Stimulated activated CD8-positive, alpha-beta memory T cell treated with anti-CD3 and anti-CD28 coated beads, Interleukin-2, amount 100 ng/mL, for 1 hour (primary cell): ENCODE data around the gene SLC25A19.

Experiments
- DNase-seq, 2 donors: peaks; one replicate each; pipeline ENCODE4 v3.0.0-alpha.2; 2020; ENCODE audit warnings: low read depth in 2 of 2

Gene SLC25A19

DNA sequence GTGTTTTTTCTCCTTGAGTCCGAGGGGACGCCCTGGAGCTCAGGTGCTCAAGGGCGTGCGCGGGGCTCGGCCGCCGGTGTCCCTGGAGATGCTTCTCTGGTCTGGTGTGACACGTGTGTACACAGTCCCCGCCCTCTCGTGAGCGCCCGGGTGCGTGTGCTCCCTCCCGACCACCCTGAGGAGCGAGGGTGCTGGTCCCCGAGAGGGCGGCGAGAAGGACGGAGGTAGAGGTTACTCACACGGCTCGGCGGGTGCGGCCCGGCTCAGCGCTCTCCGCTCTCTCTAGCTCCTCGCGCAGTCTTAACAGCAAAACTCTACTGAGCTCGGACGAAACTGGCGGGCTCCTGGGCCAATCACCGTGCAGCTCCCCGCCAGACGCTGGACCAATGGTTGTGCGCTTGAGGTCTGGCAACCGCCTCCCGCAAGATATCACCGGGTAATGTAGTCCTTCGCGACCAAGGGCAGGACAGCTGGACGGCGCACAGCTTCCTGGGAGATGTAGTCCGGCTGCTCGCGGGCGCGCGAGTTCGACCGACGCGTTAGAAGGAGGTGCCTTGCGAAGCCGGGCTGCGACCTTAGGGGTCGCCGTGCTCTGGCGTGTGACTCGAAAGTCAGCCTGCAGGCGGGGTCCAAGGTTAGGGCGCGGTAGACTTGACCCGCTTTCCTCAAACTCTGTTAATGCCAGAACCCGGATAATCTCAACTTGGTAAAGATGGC, at the start of gene SLC25A19:
TSS of gene SLC25A19 (minus strand) at position 319 of the 717 bp plus-strand sequence. CDS start 2,669 bp downstream, outside the sequence.
- peak; percentile 85 to 91 for DNase-seq

DNA sequence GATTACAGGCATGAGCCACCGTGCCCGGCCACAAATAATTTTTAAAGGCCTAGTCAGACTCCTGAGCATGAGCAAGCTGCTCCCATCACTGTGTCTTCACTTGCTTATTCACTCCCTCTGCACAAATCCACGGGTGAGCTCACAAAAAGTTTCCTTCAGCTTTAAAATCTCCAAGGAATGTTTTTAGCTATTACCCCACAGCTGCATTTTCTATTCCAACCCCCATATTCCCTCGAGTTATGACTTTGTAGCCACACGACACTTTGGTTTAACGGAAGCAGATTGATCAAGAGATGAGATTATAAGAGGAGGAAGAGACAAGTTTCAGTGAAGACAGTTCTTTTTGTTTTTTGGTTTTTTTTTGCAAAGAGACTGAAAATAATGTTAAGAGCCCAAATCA, 49.1 kb upstream of the SLC25A19 start:
- no peak for DNase-seq

DNA sequence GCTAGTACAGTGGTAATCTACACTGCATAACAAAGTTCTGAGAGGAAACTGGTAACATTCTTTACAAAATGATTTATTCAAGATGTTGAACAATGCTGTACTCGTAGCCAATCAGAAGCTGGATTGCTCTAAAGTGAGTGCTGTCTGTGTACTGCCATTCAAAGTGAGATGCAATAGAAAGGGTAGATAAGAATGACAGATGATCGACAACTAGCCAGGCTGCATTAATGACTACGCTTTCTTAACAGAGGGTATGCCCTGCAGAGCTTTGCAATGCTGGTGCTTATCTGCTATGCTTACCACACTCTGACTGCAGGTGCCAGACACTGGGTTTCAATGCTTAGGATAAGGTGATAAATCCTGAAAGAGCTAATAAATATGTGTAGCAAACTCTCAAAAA, 46.1 kb upstream of the SLC25A19 start:
- DNase-seq: no peak

DNA sequence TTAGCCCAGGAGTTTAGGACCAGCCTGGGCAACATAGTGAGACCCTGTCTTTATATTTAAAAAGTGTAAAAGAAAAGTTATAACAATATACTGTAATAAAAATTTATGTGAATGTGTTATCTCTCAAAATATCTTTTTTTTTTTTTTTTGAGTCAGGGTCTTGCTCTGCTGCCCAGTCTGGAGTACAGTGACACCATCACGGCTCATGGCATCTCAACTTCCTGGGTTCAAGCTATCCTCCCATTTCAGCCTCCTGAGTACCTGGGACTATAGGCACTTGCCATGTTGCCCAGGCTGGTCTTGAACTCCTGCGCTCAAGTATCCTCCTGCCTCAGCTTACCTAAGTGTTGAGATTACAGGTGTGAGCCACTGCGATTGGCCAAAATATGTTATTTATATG, 45.5 kb upstream of the SLC25A19 start:
- DNase-seq: no peak

DNA sequence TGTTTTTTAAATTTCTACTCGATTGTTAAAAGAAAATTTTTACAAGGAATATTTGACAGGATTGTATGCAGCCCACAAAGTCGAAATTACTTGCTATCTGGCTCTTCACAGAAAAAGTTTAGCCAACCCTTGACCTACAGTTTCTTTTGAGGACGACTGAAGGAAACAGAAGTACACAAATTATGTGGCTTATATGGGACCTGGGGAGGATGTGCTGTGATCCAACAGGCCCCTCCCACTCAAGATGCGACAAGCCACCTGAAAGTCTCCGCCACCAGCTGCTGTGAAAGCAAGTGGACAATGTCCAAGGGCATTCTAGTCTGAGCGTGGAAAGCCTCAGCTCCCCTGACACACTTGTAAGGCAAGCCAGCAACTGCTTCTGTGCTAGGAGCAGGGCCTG, 42.4 kb upstream of the SLC25A19 start:
- no peak for DNase-seq

DNA sequence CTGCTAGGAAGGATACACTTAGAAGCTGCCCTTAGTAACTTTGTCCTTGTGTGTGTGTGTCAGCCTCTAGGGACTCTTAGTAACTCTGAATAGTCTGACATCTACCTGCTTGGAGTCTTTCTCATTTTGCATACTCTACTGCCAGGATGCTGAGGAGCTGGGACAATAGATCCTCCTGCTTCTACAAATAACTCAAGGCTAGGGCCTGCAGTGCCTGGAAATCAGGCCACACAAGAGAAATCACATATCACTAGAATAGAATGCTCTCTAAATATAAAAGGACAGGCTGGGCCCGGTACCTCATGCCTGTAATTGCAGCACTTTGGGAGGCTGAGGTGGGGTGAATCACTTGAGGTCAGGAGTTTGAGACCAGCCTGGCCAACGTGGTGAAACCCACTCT, 38.5 kb upstream of the SLC25A19 start:
- no peak for DNase-seq

DNA sequence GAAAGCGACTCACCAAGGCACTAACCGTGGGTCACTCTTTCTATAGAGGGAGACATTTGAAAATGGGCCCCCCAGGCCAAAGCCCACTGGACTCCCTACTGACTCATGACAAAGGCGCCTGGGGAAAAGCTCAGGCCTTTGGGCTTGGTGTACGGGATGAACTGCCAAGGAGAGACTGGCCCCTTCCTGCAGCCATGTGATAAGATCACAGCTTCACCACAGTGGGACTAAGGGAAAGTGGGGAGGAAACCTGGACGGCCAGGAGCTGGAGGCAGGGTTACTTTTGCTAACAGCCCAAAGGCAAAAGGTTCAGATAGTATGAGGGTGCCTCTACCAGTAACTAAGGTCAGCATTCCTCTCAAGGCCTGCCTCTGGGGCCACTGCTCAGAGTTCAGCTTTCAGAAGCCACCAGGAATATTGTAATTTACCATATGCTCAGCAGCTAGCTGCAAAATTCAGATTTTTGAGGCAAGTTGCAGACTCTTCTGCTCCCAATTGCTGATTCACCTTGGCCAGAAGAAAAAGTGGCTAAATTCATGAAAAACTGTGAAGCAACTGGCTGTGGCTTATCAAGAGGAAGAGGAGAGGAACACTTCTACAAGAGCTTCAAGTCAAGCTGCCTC, 37.1 kb upstream of the SLC25A19 start:
- DNase-seq: no peak

DNA sequence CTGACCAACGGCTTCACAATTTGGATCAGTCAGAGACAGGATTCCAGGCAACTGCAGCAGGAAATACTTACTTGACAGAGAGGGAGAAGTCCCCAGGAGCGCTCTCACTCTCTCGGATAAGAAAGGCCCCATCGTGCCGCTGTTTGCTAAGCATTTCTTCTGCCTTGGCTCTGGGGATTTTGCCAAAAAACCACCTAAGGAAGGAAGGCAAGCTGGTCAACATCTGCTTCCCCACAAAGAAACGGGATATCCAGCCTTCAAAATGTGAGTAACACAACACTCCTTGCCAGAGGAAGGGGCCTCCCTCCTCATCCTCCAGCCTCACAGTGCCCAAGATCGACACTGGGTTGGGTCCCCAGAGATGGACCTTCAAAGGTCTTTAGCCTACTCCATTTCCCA, 36.6 kb upstream of the SLC25A19 start:
- DNase-seq: no peak

DNA sequence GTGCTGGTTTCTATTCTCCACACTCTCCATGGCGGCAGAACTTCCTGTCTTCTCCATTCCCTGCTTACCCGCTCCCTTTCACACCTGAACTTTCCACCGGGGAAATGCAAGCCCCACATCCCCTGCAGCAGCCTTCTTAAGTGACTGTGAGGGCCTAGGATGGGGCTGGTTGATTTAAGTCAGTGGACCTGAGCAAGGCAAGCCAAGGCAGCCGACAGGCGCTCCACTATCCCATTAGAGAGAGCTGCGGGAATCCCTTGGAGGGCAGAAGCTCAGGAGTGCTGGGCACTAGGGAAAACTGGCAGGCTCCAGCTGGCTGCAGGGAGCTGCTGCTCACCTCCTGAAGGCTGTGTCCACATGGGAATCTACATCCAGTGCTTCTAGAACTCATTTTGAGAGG, 36.1 kb upstream of the SLC25A19 start:
- DNase-seq: no peak

DNA sequence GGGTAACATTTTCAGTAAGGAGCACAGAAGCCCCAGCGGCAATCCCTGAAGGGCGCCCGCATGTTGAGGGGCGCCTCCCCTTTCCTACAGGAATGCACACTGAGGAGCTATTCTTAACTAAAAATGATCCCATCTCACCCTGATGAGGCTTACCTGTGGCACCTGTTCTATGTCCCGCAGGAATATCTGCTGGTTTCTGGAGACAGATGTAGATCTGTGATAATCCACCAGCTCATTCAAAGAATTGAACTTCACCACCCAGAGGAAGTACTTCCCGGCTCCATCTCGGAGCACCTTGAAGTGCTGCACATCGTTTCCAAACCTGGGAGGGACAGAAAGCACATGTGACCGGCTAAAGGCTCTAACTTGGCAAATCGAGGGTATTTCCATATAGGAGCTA, 32.3 kb upstream of the SLC25A19 start:
- no peak for DNase-seq

DNA sequence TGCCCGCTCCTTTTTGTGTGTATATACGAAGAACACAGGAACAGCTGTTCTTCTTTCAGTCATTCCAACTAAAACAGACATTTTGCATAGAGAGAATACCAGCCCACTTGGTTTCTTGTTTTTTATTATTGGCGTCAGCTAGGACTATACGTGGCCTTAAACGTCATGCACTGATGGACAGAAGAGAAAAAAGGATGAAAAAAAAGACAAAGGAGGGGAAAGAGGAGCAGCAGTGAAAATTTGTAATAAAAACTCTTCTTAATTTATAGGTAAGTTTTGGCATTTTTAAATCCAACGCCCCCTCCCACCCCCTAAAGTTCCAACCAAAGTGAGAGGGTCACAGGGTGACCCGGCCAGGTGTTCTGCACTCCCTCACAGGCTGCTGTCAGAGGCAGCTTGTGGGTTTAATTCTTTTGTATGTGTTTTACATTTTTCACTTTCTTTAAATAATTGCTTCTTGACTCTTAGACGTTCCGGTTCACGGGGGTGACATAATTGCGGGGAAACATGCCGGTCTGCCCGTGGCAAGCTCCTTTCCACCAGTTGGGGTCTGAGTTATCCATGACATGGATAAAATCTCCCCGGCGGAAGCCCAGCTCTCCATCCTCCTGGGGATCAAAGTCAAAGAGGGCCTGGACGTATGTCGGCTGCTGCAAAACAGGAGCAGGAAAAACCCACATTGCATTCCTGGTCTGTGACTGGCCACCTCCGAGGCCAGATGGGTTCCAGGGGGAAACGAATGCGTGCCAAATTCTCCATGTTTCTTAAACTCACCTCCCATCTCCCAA, 30.9 kb upstream of the SLC25A19 start:
- DNase-seq: no peak

DNA sequence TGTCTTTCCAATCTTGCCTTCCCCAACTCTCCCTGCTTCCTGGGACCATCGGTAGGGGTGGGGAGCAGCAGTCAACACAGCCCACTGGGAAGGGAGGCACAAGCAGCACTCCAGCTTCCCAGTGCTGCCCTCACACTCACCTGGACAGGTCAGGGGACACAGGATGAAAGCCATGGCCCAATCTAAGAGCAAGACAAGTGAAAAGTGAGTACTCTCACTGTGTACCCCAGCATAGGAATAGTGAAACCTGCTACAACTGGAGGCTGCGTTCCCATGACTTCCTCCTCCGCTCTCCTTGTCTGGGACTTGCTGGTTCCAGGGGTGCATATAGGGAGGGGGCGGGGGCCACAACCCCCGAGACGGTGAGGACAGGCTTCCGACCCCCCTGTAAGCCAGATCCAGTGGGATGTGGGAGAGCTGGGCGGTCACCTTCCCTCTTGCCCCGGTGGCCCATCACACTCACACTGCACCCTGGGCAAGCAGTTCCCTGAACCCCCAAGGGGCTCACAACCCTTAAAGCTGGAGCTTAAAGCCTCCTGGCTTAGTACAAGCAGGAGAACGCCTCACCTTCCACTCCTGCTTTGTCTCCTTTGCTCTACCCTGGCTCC, 29.5 kb upstream of the SLC25A19 start:
- no peak for DNase-seq

DNA sequence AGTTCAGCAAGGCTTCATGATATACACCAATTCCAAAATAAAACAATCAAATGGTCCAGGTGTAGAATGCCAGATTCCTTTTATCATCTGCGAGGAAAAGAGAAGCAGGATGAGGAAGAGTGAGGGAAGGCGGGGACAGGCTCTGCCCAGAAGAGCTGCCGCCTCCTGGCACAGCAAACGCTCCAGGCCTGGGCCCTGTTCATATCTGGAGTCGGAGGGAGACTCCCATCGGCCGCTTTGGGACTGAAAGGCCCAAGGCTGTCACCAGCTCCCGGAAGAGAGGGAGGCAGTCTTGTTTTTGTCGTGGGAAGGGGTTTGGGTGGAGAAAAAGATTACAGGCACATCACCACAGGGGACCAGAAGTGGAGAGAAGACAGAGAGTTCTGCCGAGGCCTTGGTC, 29.0 kb upstream of the SLC25A19 start:
- no peak for DNase-seq

DNA sequence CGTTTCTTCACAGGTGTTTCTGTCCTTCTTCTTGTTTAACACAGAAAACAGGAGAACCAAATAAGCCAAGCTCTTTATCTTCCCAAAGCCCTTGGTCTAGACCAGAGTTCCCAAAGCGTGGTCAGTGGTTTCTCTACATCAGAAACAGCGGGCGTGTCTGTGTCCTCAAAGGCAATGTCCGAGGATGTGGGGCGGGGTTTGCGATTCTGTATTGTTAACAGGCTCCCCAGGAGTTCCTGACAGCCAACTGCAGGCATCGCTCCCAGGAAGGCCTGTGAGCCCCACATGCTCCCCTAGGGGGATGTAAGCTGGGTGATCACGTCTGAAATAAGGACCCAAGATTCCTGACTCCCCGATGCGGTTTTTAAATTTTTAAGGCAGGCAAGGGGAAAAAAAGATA, 28.4 kb upstream of the SLC25A19 start:
- no peak for DNase-seq

DNA sequence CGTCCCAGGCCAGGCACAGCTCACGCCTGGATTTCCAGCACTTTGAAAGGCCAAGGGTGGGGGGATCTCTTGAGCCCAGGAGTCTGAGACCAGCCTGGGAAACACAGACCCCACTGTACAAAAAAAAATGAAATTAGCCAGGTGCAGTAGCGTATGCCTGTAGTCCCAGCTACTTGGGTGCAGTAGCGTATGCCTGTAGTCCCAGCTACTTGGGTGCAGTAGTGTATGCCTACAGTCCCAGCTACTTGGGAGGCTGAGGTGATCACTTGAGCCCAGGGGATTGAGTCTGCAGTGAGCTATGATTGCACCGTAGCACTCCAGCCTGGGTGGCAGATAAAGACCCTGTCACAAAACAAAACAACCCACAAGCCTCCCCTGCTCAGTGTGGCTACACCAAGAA, 27.0 kb upstream of the SLC25A19 start:
- no peak for DNase-seq

DNA sequence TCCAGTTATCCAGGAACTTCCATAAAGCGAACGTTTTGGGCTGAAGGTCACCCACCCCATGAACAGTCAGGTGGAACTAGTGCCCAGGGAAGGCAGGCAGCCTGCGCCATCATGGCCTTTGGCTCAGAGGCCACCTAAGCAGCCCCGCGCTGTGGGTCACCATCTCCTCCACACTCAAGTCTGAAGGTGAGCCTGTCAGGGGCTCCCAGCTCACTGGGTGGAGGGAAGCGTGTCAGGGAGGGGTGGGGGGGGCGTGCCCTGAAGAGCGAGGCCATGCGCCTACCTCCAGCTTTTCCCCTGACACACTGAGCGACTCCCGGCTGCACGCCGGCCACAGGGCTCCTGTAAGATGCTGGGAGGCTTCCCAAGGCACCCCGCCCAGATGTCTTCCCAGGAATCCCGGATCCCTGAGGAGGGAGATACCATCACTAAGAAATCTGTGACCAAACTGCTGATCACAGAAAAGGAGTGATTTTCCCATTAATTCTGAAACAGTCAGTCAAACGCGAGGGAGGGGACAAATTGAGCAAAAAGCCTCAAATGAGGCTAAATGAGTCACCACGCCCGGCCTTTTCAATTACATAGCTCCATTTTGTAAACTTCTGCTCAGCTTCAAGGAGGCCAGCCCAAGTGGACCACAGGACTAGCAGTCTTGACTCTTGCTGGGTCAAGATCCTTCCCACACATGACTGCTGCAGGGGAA, 26.5 kb upstream of the SLC25A19 start:
- DNase-seq: no peak

DNA sequence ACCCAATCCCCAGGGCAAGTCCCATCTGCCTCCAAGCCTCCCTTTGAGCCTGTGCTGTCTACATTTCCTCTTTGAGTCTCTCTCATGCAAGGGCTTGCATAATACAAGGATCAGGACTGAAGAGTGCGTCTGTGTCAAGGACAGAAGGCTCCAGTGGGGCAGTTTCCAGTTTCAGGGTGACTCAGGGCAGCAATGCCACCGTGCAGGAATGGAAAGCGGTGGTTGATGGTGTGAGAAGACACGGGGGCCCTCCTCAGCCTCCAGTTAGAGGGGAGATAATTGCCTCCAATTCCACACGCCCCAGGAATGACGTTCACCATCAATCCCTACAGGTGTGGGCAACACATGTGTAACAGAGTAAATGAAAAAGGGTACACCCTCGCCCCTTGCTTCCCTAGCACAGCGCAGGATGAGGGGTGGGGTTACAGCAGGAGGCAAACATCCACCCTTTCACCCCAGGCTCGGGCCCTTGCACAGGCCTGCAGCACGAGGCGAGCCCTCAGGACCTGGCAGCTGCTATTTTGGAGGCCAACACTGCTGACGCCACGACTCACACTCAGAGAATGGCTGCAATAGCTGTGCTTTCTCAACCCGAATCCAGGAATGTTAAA, 24.8 kb upstream of the SLC25A19 start:
- DNase-seq: no peak

DNA sequence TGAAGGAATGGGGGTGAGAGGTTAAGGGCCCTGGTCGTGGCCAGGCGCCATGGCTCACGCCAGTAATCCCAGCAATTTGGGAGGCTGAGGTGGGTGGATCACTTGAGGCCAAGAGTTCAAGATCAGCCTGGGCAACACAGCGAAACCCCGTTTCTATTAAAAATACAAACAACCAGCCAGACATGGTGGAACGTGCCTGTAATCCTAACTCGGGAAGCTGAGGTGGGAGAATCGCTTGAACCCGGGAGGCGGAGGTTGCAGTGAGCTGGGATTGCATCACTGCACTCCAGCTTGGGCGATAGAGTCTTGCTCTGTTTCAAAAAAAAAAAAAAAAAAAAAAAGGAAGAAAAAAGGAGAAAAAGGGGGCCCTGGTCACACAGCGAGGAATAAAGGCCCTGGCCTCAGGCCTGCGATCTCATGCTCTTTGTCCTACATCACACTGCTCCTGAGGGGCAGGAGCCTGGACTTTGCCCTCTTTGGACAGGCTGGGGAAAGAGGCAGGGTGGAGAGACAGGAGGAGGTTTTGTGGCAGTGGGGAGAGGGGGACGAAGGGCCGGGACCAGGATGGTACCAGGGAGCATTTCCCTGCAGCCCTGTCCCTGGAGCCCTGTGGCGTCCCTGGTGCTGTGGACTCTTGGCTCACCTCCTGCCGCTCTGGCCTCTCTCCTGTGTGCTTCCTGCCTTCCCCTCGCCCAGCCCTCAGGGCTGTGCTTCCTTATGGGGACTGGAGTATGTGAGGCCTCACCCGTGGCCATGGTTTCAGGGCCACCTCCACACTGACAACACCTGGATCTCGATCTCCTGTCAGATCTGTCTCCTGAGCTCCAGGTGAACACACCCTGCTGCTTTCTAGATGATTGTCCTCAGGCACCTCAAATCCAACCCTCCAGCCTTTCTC, 19.7 kb upstream of the SLC25A19 start:
- no peak for DNase-seq

DNA sequence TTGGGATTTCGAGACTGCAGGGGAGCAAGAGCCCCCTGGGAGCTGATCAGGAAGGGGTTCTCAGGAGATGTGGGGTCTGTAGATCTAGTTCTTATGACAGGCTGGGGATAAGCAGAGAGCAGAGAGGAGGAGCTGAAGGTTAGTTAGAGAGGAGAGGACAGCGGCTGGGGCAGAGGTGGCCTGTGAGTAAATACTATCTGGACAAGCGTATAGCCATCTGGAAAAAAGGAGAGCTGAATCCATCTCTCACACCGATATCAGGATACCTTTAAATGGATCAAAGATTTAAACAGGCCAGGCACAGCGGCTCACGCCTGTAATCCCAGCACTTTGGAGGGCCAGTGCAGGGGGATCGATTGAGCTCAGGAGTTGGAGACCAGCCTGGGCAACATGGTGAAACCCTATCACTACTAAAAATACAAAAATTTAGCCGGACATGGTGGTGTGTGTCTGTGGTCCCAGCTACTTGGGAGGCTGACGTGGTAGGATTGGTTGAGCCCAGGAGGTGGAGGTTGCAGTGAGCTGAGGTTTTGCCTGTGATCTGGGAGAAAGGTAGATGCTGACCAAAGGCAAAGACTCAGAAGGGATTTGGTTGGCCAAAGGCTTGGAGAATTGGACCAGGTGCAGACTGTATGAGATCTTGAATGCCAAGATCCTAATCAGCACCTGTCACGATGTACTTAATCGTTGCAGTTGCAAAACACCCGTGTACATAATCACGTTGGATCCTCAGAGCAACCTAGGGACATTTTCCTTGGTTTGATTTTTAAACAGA, 18.9 kb upstream of the SLC25A19 start:
- DNase-seq: no peak
